ENCODE data around the gene BARX1.

GRCh38 chr9:93955111-93955980, at the start of gene BARX1:
- TF ChIP-seq CTCF (IDR thresholded peaks at IDR 0.05; ENCODE audit: low read depth, low read length) (no peak), EZH2phosphoT487 (IDR thresholded peaks at IDR 0.05; ENCODE audit: low read depth) (no peak)

All from OCI-LY3 (cell line).